GM18858 (cell line): Measurements from ENCODE around the gene ITGAL.

Experiments used
- ATAC-seq: cut with Tn5 transposase; IDR thresholded peaks from one replicate; pipeline ENCODE4 v1.9.1; 2021; ENCODE audit not compliant: unreplicated experiment

The ITGAL gene

GRCh38 chr16:30567160-30567990, 94.8 kb downstream of the ITGAL start:
- ATAC-seq, result no peak

GRCh38 chr16:30567991-30568638, 95.6 kb downstream of the ITGAL start:
- ATAC-seq, result no peak

- no peak for ATAC-seq
Observed at GRCh38 chr16:30569281-30569680, 96.7 kb downstream of the ITGAL start.

GRCh38 chr16:30569746-30570635, 97.4 kb downstream of the ITGAL start:
- no peak for ATAC-seq

GRCh38 chr16:30570636-30571444, 98.3 kb downstream of the ITGAL start:
- ATAC-seq, result no peak

- peak; percentile 52 for ATAC-seq
Observed at GRCh38 chr16:30571445-30572322, 99.1 kb downstream of the ITGAL start, which contains the start of gene ZNF688. TSS of gene ZNF688 (minus strand) at chr16:30571714. CDS start at chr16:30571629, 85 bp downstream.
